ENCODE data around the gene ARL8A. TPM values are rescaled to one million over a fixed set of nuclear protein-coding genes. Genes with fewer than 3 reads are reported as not detected.

Gene ARL8A
- total RNA-seq, 1 experiment from 2014 or later = 27.8 TPM

- Mint-ChIP-seq H3K4me3 (ENCODE audit: unreplicated experiment) (no peak overlapping the region), H3K36me3 (ENCODE audit: insufficient read depth, unreplicated experiment) (peaks cover 4% of the 10 kb centered on the region), H3K9me3 (ENCODE audit: unreplicated experiment) (no peaks in the 10 kb centered on the region), H3K4me1 (ENCODE audit: low read depth, unreplicated experiment) (peaks cover 24% of the 10 kb centered on the region), H3K27me3 (ENCODE audit: insufficient read depth, unreplicated experiment) (no peaks in the 10 kb centered on the region), H3K27ac (ENCODE audit: unreplicated experiment) (no peak overlapping the region)
- BruUV-seq (replicated peaks) = no TSS peak
- peaks cover 42% of the 10 kb centered on the region for H3K4me1 ChIP-seq
- no peaks in the 10 kb centered on the region for H3K9me3 ChIP-seq
- ChIA-PET CTCF (interaction anchor here (0.7 to 3.7 kb wide), 7 partner anchors 18 to 222 kb away, joined by 3 to 30 read pairs (median 7); partner anchors contain the start of gene ELF3), POLR2A (interaction anchor here (0.5 to 1.5 kb wide), 3 partner anchors 107 to 110 kb away, joined by 3 to 9 read pairs (median 3); partner anchors contain the start of gene ELF3)
- H3K36me3 ChIP-seq (ENCODE audit: control insufficient read depth, insufficient read depth, low read length) = no peaks in the 10 kb centered on the region
- DNase-seq = no peak
- H3K4me3 ChIP-seq (ENCODE audit: low read depth, low read length) = no peak overlapping the region
- no peaks in the 10 kb centered on the region for H3K27me3 ChIP-seq (replicated peaks; ENCODE audit: control insufficient read depth, insufficient read depth, low read length)
- TF ChIP-seq, protein P1, sequence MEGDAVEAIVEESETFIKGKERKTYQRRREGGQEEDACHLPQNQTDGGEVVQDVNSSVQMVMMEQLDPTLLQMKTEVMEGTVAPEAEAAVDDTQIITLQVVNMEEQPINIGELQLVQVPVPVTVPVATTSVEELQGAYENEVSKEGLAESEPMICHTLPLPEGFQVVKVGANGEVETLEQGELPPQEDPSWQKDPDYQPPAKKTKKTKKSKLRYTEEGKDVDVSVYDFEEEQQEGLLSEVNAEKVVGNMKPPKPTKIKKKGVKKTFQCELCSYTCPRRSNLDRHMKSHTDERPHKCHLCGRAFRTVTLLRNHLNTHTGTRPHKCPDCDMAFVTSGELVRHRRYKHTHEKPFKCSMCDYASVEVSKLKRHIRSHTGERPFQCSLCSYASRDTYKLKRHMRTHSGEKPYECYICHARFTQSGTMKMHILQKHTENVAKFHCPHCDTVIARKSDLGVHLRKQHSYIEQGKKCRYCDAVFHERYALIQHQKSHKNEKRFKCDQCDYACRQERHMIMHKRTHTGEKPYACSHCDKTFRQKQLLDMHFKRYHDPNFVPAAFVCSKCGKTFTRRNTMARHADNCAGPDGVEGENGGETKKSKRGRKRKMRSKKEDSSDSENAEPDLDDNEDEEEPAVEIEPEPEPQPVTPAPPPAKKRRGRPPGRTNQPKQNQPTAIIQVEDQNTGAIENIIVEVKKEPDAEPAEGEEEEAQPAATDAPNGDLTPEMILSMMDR (IDR thresholded peaks at IDR 0.05; ENCODE audit: insufficient read depth in 1 of 2, low read depth in 1 of 2, low read length in 1 of 2, severe bottlenecking in 1 of 2, unreplicated experiment in 1 of 2) = no peak
- intact Hi-C loops (cut with micrococcal nuclease; ENCODE audit: unreplicated experiment) = loop anchor here (2.0 to 5.0 kb wide), 2 partner anchors 221 to 241 kb away; no protein-coding TSS in a partner anchor
Observed at GRCh38 chr1:202117898-202118371, 26.6 kb downstream of the ARL8A start.

GRCh38 chr1:202116287-202116686 is 28.2 kb downstream of the ARL8A start:
- Histone ChIP-seq H3K4me3 (ENCODE audit: low read depth, low read length) (no peak overlapping the region), H3K4me1 (peaks cover 49% of the 10 kb centered on the region), H3K27me3 (replicated peaks; ENCODE audit: control insufficient read depth, insufficient read depth, low read length) (no peaks in the 10 kb centered on the region), H3K9me3 (no peaks in the 10 kb centered on the region), H3K36me3 (ENCODE audit: control insufficient read depth, insufficient read depth, low read length) (no peaks in the 10 kb centered on the region)
- Mint-ChIP-seq H3K9me3 (ENCODE audit: unreplicated experiment) (no peaks in the 10 kb centered on the region), H3K27me3 (ENCODE audit: insufficient read depth, unreplicated experiment) (no peaks in the 10 kb centered on the region), H3K4me1 (ENCODE audit: low read depth, unreplicated experiment) (peaks cover 25% of the 10 kb centered on the region), H3K4me3 (ENCODE audit: unreplicated experiment) (no peak overlapping the region), H3K36me3 (ENCODE audit: insufficient read depth, unreplicated experiment) (peaks cover 4% of the 10 kb centered on the region), H3K27ac (ENCODE audit: unreplicated experiment) (no peak overlapping the region)
- POLR2A ChIA-PET = no interaction called here
- CTCF ChIA-PET = interaction anchor here (0.9 kb wide), 1 partner anchor 106 kb away, joined by 4 read pairs; the partner anchor contains the start of gene ELF3
- no peak for DNase-seq
- BruUV-seq (replicated peaks) = no TSS peak
- intact Hi-C loops (cut with micrococcal nuclease; ENCODE audit: unreplicated experiment) = loop anchor here (5.0 kb wide), 1 partner anchor 239 kb away; no protein-coding TSS in a partner anchor
- TF ChIP-seq, protein P1 (IDR thresholded peaks at IDR 0.05; ENCODE audit: insufficient read depth in 1 of 2, low read depth in 1 of 2, low read length in 1 of 2, severe bottlenecking in 1 of 2, unreplicated experiment in 1 of 2) = no peak

DNA sequence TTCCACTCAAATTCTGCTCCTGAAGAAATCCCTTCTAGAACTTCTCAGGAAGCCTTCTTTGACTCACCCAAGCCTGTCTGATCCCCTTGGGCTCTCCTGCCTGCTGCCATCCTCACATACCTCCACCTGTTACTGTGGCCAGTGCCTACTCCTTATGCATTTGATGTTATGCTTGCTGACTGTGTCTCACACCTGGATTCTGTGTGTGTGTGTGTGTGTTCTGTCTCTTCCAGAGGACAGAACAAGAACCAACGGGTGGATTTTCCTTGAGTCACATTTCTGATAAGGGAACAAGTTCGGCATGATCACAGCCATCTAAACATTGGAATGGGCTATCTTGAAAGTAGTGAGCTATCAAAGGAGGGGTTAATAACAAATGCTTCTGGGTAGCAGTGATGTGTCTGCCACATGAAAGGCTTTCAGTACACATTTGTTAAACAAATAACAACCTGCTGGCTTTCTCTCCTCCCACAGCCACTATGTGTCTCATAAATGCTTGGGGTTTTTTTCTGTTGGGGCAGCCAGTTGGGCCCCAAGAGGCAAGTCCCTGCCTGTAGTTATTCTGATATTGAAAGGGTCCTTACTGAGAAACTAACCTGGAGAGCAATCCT is 30.7 kb downstream of the ARL8A start:
- Mint-ChIP-seq H3K27ac (ENCODE audit: unreplicated experiment) (peak overlapping the region; percentile 81), H3K27me3 (ENCODE audit: insufficient read depth, unreplicated experiment) (no peaks in the 10 kb centered on the region), H3K9me3 (ENCODE audit: unreplicated experiment) (no peaks in the 10 kb centered on the region), H3K4me3 (ENCODE audit: unreplicated experiment) (peak overlapping the region; percentile 16), H3K4me1 (ENCODE audit: low read depth, unreplicated experiment) (peaks cover 25% of the 10 kb centered on the region), H3K36me3 (ENCODE audit: insufficient read depth, unreplicated experiment) (peaks cover 4% of the 10 kb centered on the region)
- H3K36me3 ChIP-seq (ENCODE audit: control insufficient read depth, insufficient read depth, low read length) = no peaks in the 10 kb centered on the region
- TF ChIP-seq, protein P1 (IDR thresholded peaks at IDR 0.05; ENCODE audit: insufficient read depth in 1 of 2, low read depth in 1 of 2, low read length in 1 of 2, severe bottlenecking in 1 of 2, unreplicated experiment in 1 of 2) = no peak
- POLR2A ChIA-PET = interaction anchor here (1.1 to 4.4 kb wide), 7 partner anchors 9 to 114 kb away, joined by 3 to 47 read pairs (median 6); partner anchors contain the start of gene ELF3
- peak in 1 of 2 experiments; percentile 52 for DNase-seq
- no peaks in the 10 kb centered on the region for H3K9me3 ChIP-seq
- H3K27me3 ChIP-seq (replicated peaks; ENCODE audit: control insufficient read depth, insufficient read depth, low read length) = no peaks in the 10 kb centered on the region
- BruUV-seq (replicated peaks) = no TSS peak
- CTCF ChIA-PET = interaction anchor here (0.9 to 3.0 kb wide), 4 partner anchors 102 to 114 kb away, joined by 3 to 18 read pairs (median 6); partner anchors contain the start of gene ELF3
- intact Hi-C loops (cut with micrococcal nuclease; ENCODE audit: unreplicated experiment) = loop anchor here (1.0 kb wide), 2 partner anchors 7 to 105 kb away; no protein-coding TSS in a partner anchor
- peaks cover 52% of the 10 kb centered on the region for H3K4me1 ChIP-seq
- no peak overlapping the region for H3K4me3 ChIP-seq (ENCODE audit: low read depth, low read length)
